Measurements from ENCODE around the gene PCDH9. TPM values are rescaled to one million over a fixed set of nuclear protein-coding genes. Genes with fewer than 3 reads are reported as not detected.

PCDH9 gene
- total RNA-seq, 1 donor from 2014 or later = 10.4 TPM

GRCh38 chr13:66805657-66806056, 424.5 kb downstream of the PCDH9 start:
- Mint-ChIP-seq H3K36me3 (ENCODE audit: low read depth, unreplicated experiment) (no peaks in the 10 kb centered on the region), H3K4me3 (ENCODE audit: unreplicated experiment) (no peak overlapping the region), H3K9me3 (ENCODE audit: unreplicated experiment) (no peaks in the 10 kb centered on the region), H3K4me1 (ENCODE audit: low read depth, unreplicated experiment) (no peaks in the 10 kb centered on the region), H3K27me3 (ENCODE audit: low read depth, unreplicated experiment) (no peaks in the 10 kb centered on the region), H3K27ac (ENCODE audit: unreplicated experiment) (no peak overlapping the region)
- Histone ChIP-seq H3K36me3 (ENCODE audit: insufficient read depth, low read length) (no peaks in the 10 kb centered on the region), H3K27me3 (ENCODE audit: insufficient read depth, low read length) (no peaks in the 10 kb centered on the region), H3K9ac (ENCODE audit: low read length) (no peak overlapping the region), H3K79me2 (ENCODE audit: insufficient read depth, low read length) (no peaks in the 10 kb centered on the region), H3K4me1 (ENCODE audit: insufficient read depth, low read length) (no peaks in the 10 kb centered on the region), H4K20me1 (ENCODE audit: insufficient read depth, low read length) (no peaks in the 10 kb centered on the region), H3K4me2 (ENCODE audit: low read length) (no peak overlapping the region), H3K9me3 (ENCODE audit: insufficient read depth, low read depth, low read length) (no peaks in the 10 kb centered on the region), H3K4me3 (ENCODE audit: insufficient read depth, low read depth, low read length) (no peak overlapping the region), H2AFZ (ENCODE audit: low read depth, low read length) (no peak overlapping the region), H3K27ac (ENCODE audit: low read depth, low read length) (no peak overlapping the region)
- no peak for FAIRE-seq
- DNase-seq (ENCODE audit: low read depth) = peak; percentile 81
- TF ChIP-seq CTCF (IDR thresholded peaks at IDR 0.05; ENCODE audit: insufficient read depth, low read depth, low read length) (no peak), EZH2 (IDR thresholded peaks at IDR 0.05; ENCODE audit: insufficient read depth, low read length) (no peak)

GRCh38 chr13:66803808-66804456, 426.2 kb downstream of the PCDH9 start:
- Mint-ChIP-seq H3K9me3 (ENCODE audit: unreplicated experiment) (no peaks in the 10 kb centered on the region), H3K4me3 (ENCODE audit: unreplicated experiment) (no peak overlapping the region), H3K4me1 (ENCODE audit: low read depth, unreplicated experiment) (no peaks in the 10 kb centered on the region), H3K27ac (ENCODE audit: unreplicated experiment) (no peak overlapping the region), H3K27me3 (ENCODE audit: low read depth, unreplicated experiment) (no peaks in the 10 kb centered on the region), H3K36me3 (ENCODE audit: low read depth, unreplicated experiment) (no peaks in the 10 kb centered on the region)
- no peak overlapping the region for H3K4me2 ChIP-seq (ENCODE audit: low read length)
- H2AFZ ChIP-seq (ENCODE audit: low read depth, low read length) = no peak overlapping the region
- H3K79me2 ChIP-seq (ENCODE audit: insufficient read depth, low read length) = no peaks in the 10 kb centered on the region
- H3K9ac ChIP-seq (ENCODE audit: low read length) = no peak overlapping the region
- no peaks in the 10 kb centered on the region for H3K4me1 ChIP-seq (ENCODE audit: insufficient read depth, low read length)
- H3K4me3 ChIP-seq (ENCODE audit: insufficient read depth, low read depth, low read length) = no peak overlapping the region
- TF ChIP-seq EZH2 (IDR thresholded peaks at IDR 0.05; ENCODE audit: insufficient read depth, low read length) = no peak
- TF ChIP-seq CTCF (IDR thresholded peaks at IDR 0.05; ENCODE audit: insufficient read depth, low read depth, low read length) = no peak
- FAIRE-seq (no peak), DNase-seq (ENCODE audit: low read depth) (no peak)
- no peaks in the 10 kb centered on the region for H3K36me3 ChIP-seq (ENCODE audit: insufficient read depth, low read length)
- H4K20me1 ChIP-seq (ENCODE audit: insufficient read depth, low read length) = no peaks in the 10 kb centered on the region
- no peaks in the 10 kb centered on the region for H3K9me3 ChIP-seq (ENCODE audit: insufficient read depth, low read depth, low read length)
- no peak overlapping the region for H3K27ac ChIP-seq (ENCODE audit: low read depth, low read length)
- no peaks in the 10 kb centered on the region for H3K27me3 ChIP-seq (ENCODE audit: insufficient read depth, low read length)

GRCh38 chr13:66803013-66803807, 426.9 kb downstream of the PCDH9 start:
- H3K4me2 ChIP-seq (ENCODE audit: low read length) = no peak overlapping the region

More at GRCh38 chr13:66803013-66803807, 426.9 kb downstream of the PCDH9 start:
- no peak overlapping the region for H3K27ac Mint-ChIP-seq (ENCODE audit: unreplicated experiment)
- no peaks in the 10 kb centered on the region for H3K79me2 ChIP-seq (ENCODE audit: insufficient read depth, low read length)
- DNase-seq (ENCODE audit: low read depth) (no peak), FAIRE-seq (no peak)
- no peak overlapping the region for H3K4me3 Mint-ChIP-seq (ENCODE audit: unreplicated experiment)
- H3K27me3 ChIP-seq (ENCODE audit: insufficient read depth, low read length) = no peaks in the 10 kb centered on the region
- no peaks in the 10 kb centered on the region for H3K36me3 Mint-ChIP-seq (ENCODE audit: low read depth, unreplicated experiment)
- H3K4me1 Mint-ChIP-seq (ENCODE audit: low read depth, unreplicated experiment) = no peaks in the 10 kb centered on the region
- no peaks in the 10 kb centered on the region for H3K9me3 Mint-ChIP-seq (ENCODE audit: unreplicated experiment)
- no peak overlapping the region for H3K27ac ChIP-seq (ENCODE audit: low read depth, low read length)
- TF ChIP-seq EZH2 (IDR thresholded peaks at IDR 0.05; ENCODE audit: insufficient read depth, low read length) = no peak
- TF ChIP-seq CTCF (IDR thresholded peaks at IDR 0.05; ENCODE audit: insufficient read depth, low read depth, low read length) = no peak
- H4K20me1 ChIP-seq (ENCODE audit: insufficient read depth, low read length) = no peaks in the 10 kb centered on the region
- H3K4me3 ChIP-seq (ENCODE audit: insufficient read depth, low read depth, low read length) = no peak overlapping the region
- no peak overlapping the region for H2AFZ ChIP-seq (ENCODE audit: low read depth, low read length)
- no peaks in the 10 kb centered on the region for H3K27me3 Mint-ChIP-seq (ENCODE audit: low read depth, unreplicated experiment)
- no peaks in the 10 kb centered on the region for H3K36me3 ChIP-seq (ENCODE audit: insufficient read depth, low read length)
- no peak overlapping the region for H3K9ac ChIP-seq (ENCODE audit: low read length)
- H3K4me1 ChIP-seq (ENCODE audit: insufficient read depth, low read length) = no peaks in the 10 kb centered on the region
- H3K9me3 ChIP-seq (ENCODE audit: insufficient read depth, low read depth, low read length) = no peaks in the 10 kb centered on the region

All from astrocyte (in vitro differentiated cells and primary cell).